Kidney (tissue), 14 donors: ENCODE data around the gene CGNL1. TPM values are rescaled to one million over a fixed set of nuclear protein-coding genes. Genes with fewer than 3 reads are reported as not detected.

Experiments used
- DNase-seq, 5 donors: peaks; one replicate each; pipeline ENCODE4 v3.0.0-alpha.2; 2013 to 2020
- FAIRE-seq: peaks from 2 replicates; lab custom pipeline; 2012; peaks lifted over from hg19 to GRCh38; lab: Jason Lieb, UNC
- H3K27ac ChIP-seq, 2 donors: one replicate each; pipeline ENCODE4 v1.7.0; 2013; ENCODE audit warnings: low read depth in 2 of 2, low read length in 2 of 2, inconsistent platforms in 1 of 2
- H3K27me3 ChIP-seq: one replicate; pipeline ENCODE4 v1.7.1; 2013; ENCODE audit warnings: low read length, inconsistent platforms; ENCODE audit not compliant: control insufficient read depth, insufficient read depth
- H3K36me3 ChIP-seq, 3 donors: one replicate each; pipeline versions ENCODE4 v1.7.0 to v1.7.1; 2013; ENCODE audit warnings: low read length in 3 of 3, control low read depth in 1 of 3, inconsistent platforms in 1 of 3; ENCODE audit not compliant: insufficient read depth in 3 of 3, control insufficient read depth in 2 of 3
- H3K4me1 ChIP-seq, 3 donors: one replicate each; pipeline versions ENCODE4 v1.7.0 to v1.7.1; 2013; ENCODE audit warnings: low read length in 3 of 3, inconsistent platforms in 1 of 3, low read depth in 1 of 3; ENCODE audit not compliant: control insufficient read depth in 2 of 3, insufficient read depth in 2 of 3
- H3K4me3 ChIP-seq, 3 donors: one replicate each; pipeline versions ENCODE4 v1.7.0 to v1.8.1; 2013; ENCODE audit warnings: low read length in 3 of 3, control low read depth in 1 of 3, inconsistent platforms in 1 of 3
- H3K9ac ChIP-seq, 3 donors: one replicate each; pipeline versions ENCODE4 v1.7.0 to v1.7.1; 2013; ENCODE audit warnings: low read length in 3 of 3, control low read depth in 1 of 3, inconsistent platforms in 1 of 3
- H3K9me3 ChIP-seq, 3 donors: one replicate each; pipeline versions ENCODE4 v1.7.0 to v1.7.1; 2013; ENCODE audit warnings: low read length in 3 of 3, control low read depth in 1 of 3, inconsistent platforms in 1 of 3; ENCODE audit not compliant: control insufficient read depth in 2 of 3, insufficient read depth in 1 of 3
- intact Hi-C: fragments of 100-400 bp; cut with DNase I; formaldehyde crosslinking; loops from one replicate; pipeline ENCODE4 v1.11.1; 2022
- polyA plus RNA-seq: library from polyadenylated mRNA; stranded (reverse); fragments of 350-450 nt; fragmentation: Illumina TruSeq; extraction: RNeasy Lipid Tissue Mini Kit (QIAGEN cat#74804); gene quantifications from one replicate; pipeline ENCODE4 v1.2.3, GENCODE V29; 2014; ENCODE audit warnings: low read depth, low replicate concordance; ENCODE audit not compliant: insufficient read depth
- total RNA-seq: library from RNA; stranded (reverse); fragmentation: NEBNext Ultra II Directional; extraction: Animal tissue kit (Norgen Biotek cat#: 25700); gene quantifications from one replicate; pipeline ENCODE4 v1.2.1, GENCODE V29; 2021
- TF ChIP-seq, protein P1 (sequence below): IDR thresholded peaks from 3 replicates; pipeline ENCODE4 v1.5.1; 2012; ENCODE audit warnings: mild to moderate bottlenecking, moderate library complexity, borderline replicate concordance; ENCODE audit not compliant: insufficient read depth; ENCODE audit errors: extremely low read depth
- donor health status: control.
- donor health status: control.
- donor health status: control.
- donor health status: control.
- donor health status: control.
- donor health status: DM: yes; HTN: yes; CAD: no.
- donor health status: Normal renal cell carcinoma (clear cell type).

Gene CGNL1
- total and polyA plus RNA-seq, 2 donors from 2014 or later = 62.0 to 81.5 TPM

DNA sequence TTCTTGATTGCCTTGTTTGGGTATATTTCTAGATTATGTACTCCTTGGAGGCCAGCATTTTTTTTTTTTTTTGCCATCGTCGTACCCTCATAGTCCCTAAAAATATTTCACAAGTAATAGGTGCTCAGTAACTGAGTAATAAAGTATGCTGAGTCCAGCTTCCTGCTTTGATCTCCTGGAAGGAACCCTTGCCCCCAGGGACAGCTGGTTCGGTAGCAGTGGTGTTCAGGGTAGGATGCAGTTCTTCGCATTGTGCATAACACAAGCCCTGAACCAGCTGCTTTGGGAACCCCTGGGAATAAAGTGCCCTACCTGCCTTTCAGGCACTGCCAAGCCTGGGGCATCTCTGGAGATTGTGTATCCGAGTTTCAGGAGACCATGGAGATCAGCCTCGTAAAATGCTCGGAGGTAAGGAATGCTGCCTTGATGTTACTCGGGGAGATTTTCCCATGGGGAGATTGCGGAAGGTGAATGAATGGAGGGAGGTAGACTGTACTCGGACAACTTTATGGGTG, 223.0 kb downstream of the CGNL1 start:
- H3K9me3 ChIP-seq = no peaks in the 10 kb centered on the region
- H3K4me1 ChIP-seq = no peaks in the 10 kb centered on the region
- TF ChIP-seq, protein P1, sequence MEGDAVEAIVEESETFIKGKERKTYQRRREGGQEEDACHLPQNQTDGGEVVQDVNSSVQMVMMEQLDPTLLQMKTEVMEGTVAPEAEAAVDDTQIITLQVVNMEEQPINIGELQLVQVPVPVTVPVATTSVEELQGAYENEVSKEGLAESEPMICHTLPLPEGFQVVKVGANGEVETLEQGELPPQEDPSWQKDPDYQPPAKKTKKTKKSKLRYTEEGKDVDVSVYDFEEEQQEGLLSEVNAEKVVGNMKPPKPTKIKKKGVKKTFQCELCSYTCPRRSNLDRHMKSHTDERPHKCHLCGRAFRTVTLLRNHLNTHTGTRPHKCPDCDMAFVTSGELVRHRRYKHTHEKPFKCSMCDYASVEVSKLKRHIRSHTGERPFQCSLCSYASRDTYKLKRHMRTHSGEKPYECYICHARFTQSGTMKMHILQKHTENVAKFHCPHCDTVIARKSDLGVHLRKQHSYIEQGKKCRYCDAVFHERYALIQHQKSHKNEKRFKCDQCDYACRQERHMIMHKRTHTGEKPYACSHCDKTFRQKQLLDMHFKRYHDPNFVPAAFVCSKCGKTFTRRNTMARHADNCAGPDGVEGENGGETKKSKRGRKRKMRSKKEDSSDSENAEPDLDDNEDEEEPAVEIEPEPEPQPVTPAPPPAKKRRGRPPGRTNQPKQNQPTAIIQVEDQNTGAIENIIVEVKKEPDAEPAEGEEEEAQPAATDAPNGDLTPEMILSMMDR = no peak
- H3K36me3 ChIP-seq = no peaks in the 10 kb centered on the region
- FAIRE-seq = no peak
- no peak overlapping the region for H3K4me3 ChIP-seq
- no peak overlapping the region for H3K9ac ChIP-seq
- intact Hi-C loops = no loop called here
- H3K27ac ChIP-seq = no peak overlapping the region
- DNase-seq = no peak
- H3K27me3 ChIP-seq = no peaks in the 10 kb centered on the region

DNA sequence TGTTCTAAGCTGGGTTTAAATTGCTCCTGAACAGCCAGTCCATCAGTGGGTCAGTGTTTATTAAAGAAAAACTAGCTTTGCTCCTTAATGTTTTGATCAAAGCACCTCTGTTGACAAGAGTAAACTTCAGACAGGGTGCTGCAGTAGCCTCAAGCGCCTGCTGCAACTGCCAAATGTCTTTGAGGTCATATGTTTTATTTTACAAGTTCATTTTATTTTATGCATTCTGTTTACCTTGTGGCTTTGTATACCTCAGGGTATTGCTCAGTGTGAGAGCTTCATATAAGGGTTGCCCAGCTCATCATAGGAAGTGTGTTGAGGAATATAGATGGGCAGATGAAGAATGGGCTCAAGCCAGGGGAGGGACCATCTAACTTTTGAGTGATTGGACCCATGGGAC, 223.9 kb downstream of the CGNL1 start:
- H3K36me3 ChIP-seq = no peaks in the 10 kb centered on the region
- no peak overlapping the region for H3K4me3 ChIP-seq
- no peaks in the 10 kb centered on the region for H3K27me3 ChIP-seq
- no peak overlapping the region for H3K27ac ChIP-seq
- FAIRE-seq (no peak), DNase-seq (no peak)
- TF ChIP-seq, protein P1 = no peak
- intact Hi-C loops = no loop called here
- H3K9ac ChIP-seq = no peak overlapping the region
- no peaks in the 10 kb centered on the region for H3K4me1 ChIP-seq
- no peaks in the 10 kb centered on the region for H3K9me3 ChIP-seq

Other genes starting within 250 kb of the CGNL1 start
- gene MYZAP, start 215.4 kb downstream of the CGNL1 start, total RNA-seq = 3.3 TPM
- 6.1 TPM for gene MYZAP, start 215.4 kb downstream of the CGNL1 start, polyA plus RNA-seq